Thyroid gland (tissue), 4 donors: ENCODE results near the gene AKT1S1. TPM values are rescaled to one million over a fixed set of nuclear protein-coding genes. Genes with fewer than 3 reads are reported as not detected.

Source experiments
- DNase-seq, 2 donors: peaks; one replicate each; pipeline ENCODE4 v3.0.0-alpha.2; 2019
- H3K27ac ChIP-seq, 3 donors: fragments of 200-600 bp; sonication (generic); 1 replicate in 2 of 3; 2 replicates in 1 of 3; pipeline ENCODE4 v1.5.1; 2016 to 2019; ENCODE audit warnings: mild to moderate bottlenecking in 1 of 3, moderate library complexity in 1 of 3
- H3K27me3 ChIP-seq: fragments of 200-600 bp; sonication (generic); one replicate; pipeline ENCODE4 v1.5.1; 2019
- H3K36me3 ChIP-seq, 2 donors: fragments of 200-600 bp; sonication (generic); one replicate each; pipeline ENCODE4 v1.5.1; 2016 to 2019
- H3K4me1 ChIP-seq, 2 donors: fragments of 200-600 bp; sonication (generic); one replicate each; pipeline ENCODE4 v1.5.1; 2017 to 2019
- H3K4me3 ChIP-seq, 3 donors: fragments of 200-600 bp; sonication (generic); replicated peaks in 1 of 3; 1 replicate in 2 of 3; 2 replicates in 1 of 3; pipeline ENCODE4 v1.5.1; 2016; ENCODE audit warnings: mild to moderate bottlenecking in 1 of 3
- H3K9me3 ChIP-seq: fragments of 200-600 bp; sonication (generic); one replicate; pipeline ENCODE4 v1.5.1; 2017
- POLR2A ChIP-seq, 2 donors: fragments of 450-650 bp; IDR thresholded peaks; one replicate each; pipeline ENCODE4 v1.6.1; 2017; ENCODE audit warnings: antibody characterized with exemption in 2 of 2, mild to moderate bottlenecking in 2 of 2, moderate library complexity in 1 of 2
- WGBS, 2 donors: methylation state at CpG; one replicate each; pipeline ENCODE4 v1.1.5; 2017; 5-methylcytosine and 5-hydroxymethylcytosine counted together
- intact Hi-C: fragments of 100-400 bp; cut with DNase I; formaldehyde crosslinking; loops from one replicate; pipeline ENCODE4 v1.15.1; 2023
- total RNA-seq, 4 donors: library from RNA; depleted of rRNA; stranded (reverse); fragments of >200 nt; gene quantifications; one replicate each; pipeline ENCODE4 v1.2.3, GENCODE V29; 2016
- TF ChIP-seq, protein P1 (sequence below), 6 experiments: fragments of 200-600 bp in 3 of 6; fragments of 450-650 bp in 3 of 6; sonication (generic) in 3 of 6; IDR thresholded peaks; one replicate each; pipeline ENCODE4 v1.5.1; 2016 to 2019; ENCODE audit warnings: antibody characterized with exemption in 6 of 6, mild to moderate bottlenecking in 2 of 6, inconsistent platforms in 1 of 6, moderate library complexity in 1 of 6

The AKT1S1 gene
- total RNA-seq, 4 donors from 2014 or later: 16.7 to 26.0 (median 21.5) TPM

DNA sequence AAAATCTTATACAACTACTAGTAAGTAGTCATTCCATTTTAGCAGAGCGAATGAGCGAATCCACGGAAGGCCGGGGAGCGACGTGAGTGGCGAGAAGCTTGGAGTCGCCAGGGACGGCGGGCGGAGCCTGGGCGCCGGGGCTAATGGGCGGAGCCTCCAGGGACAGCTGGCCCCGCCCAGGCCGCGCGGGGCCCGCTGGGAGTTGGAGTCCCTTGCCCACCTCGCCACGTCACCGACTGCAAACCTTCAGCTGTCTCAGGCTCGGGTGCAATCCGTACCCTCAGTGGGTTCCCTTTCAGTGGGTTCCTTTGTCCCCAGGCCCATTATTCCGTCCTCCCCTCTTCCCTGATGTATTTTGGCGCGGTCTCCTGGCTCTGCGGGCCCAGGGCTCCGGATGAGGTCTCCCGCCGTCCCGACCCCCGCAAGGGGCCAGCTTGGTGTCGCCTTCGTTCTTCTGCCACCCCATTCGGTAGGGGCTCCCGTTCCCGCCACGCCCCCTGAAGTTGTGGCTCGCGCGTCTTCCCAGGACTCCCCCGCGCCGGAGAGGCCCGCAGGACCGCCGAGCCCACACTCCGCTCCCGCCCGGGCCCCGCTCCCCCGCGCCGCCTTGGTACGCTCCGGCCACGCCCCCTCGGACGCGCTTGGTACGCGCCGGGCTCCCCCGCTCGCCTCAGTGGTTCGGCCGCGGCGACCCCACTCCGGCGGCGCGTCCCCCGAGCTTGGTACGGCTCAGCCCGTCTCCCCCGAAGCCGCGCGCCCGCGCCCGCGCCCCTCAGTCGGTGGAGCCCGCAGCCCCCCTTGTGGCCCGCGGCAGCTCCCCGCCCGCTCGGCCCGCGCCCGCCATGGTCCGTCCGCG lies 26.4 kb downstream of the AKT1S1 start, which contains the start of gene PTOV1:
PTOV1 (plus strand) TSS at position 673 of the 856 bp plus-strand sequence.
- Histone ChIP-seq H3K27me3 (no peaks in the 10 kb centered on the region), H3K27ac (peak within 1 kb of the TSS; percentile 98 to 100 (median 99)), H3K4me3 (peak within 1 kb of the TSS; percentile 41 to 99 (median 81)), H3K9me3 (no peaks in the 10 kb centered on the region), H3K4me1 (peaks cover 20% of the 10 kb centered on the region in 2 donors), H3K36me3 (peaks cover 7 to 9% of the 10 kb centered on the region in 2 donors)
- peak; percentile 89 to 91 for DNase-seq
- 2 to 4% methylated on average over 20 to 31 of the region's 98 CpGs for WGBS, 2 donors
- intact Hi-C loops: loop anchor here (5.0 kb wide), 1 partner anchor 33 kb away; the partner anchor contains the start of gene MED25
- TF ChIP-seq, protein P1, sequence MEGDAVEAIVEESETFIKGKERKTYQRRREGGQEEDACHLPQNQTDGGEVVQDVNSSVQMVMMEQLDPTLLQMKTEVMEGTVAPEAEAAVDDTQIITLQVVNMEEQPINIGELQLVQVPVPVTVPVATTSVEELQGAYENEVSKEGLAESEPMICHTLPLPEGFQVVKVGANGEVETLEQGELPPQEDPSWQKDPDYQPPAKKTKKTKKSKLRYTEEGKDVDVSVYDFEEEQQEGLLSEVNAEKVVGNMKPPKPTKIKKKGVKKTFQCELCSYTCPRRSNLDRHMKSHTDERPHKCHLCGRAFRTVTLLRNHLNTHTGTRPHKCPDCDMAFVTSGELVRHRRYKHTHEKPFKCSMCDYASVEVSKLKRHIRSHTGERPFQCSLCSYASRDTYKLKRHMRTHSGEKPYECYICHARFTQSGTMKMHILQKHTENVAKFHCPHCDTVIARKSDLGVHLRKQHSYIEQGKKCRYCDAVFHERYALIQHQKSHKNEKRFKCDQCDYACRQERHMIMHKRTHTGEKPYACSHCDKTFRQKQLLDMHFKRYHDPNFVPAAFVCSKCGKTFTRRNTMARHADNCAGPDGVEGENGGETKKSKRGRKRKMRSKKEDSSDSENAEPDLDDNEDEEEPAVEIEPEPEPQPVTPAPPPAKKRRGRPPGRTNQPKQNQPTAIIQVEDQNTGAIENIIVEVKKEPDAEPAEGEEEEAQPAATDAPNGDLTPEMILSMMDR (IDR thresholded peaks at IDR 0.05): no peak
- peak in 1 of 2 donors; percentile 81 for TF ChIP-seq POLR2A (IDR thresholded peaks at IDR 0.05)

DNA sequence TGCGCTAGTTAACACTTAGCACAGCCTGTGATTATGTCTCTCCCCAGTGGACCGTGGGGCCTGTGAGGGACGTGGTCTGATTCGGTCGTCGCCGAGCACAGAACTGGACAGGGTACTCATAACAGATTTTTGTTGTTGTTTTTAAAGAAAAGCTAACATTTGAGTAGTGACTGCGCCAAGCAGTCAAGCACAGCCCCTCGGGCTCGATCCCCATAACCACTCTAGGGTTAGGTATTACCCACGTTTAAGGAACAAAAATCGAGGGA lies 27.0 kb downstream of the AKT1S1 start:
- TF ChIP-seq POLR2A (IDR thresholded peaks at IDR 0.05): no peak
- TF ChIP-seq, protein P1 (IDR thresholded peaks at IDR 0.05): no peak
- intact Hi-C loops: loop anchor here (5.0 kb wide), 1 partner anchor 33 kb away; the partner anchor contains the start of gene MED25
- Histone ChIP-seq H3K4me3 (peak overlapping the region in 1 of 3 donors; percentile 81), H3K9me3 (no peaks in the 10 kb centered on the region), H3K4me1 (peaks cover 20% of the 10 kb centered on the region in 2 donors), H3K36me3 (peaks cover 4 to 5% of the 10 kb centered on the region in 2 donors), H3K27me3 (no peaks in the 10 kb centered on the region), H3K27ac (peak overlapping the region; percentile 98 to 100 (median 99))
- DNase-seq: no peak
- 59 to 61% methylated on average over 12 of the region's 12 CpGs for WGBS, 2 donors

DNA sequence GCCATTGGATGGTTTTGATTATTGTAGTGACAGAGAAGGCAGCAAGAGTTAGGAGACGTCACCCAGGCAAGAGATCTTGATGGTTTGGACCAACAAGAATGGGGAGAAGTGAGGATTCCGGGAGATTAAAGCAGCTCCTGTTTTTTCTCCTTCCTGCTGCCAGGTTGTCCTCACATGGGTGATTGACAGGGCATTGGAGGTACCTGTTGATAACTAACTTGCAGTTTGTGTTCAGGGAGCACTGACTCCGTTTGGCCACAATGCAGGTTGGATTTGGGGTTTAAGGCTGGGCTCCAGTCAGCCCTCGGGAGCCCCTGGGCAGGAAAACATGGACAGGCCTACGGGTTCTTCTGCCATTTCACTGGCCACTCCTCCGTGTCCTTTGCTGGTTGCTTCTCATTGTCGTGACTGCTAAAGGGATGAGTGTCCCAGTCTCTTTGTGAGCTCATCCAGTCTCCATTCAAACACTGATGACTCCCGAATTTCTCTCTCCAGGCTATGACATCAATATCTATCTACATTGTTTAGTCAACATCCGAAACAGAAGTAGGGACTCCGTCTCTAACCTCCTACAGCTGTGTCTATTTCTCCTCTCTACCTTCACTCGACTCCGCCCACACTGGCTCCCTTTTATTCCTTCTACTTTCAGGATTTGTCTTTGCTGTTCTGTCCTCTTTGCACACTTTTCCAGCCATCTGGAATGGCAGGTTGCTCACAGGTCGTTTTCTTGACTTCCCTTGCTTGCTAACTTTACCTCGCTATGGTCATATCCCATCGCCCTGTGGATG lies 27.5 kb downstream of the AKT1S1 start:
- TF ChIP-seq, protein P1 (IDR thresholded peaks at IDR 0.05): no peak
- no peak for TF ChIP-seq POLR2A (IDR thresholded peaks at IDR 0.05)
- WGBS, 2 donors: 91 to 92% methylated on average over 15 of the region's 15 CpGs
- Histone ChIP-seq H3K9me3 (no peaks in the 10 kb centered on the region), H3K27me3 (no peaks in the 10 kb centered on the region), H3K4me3 (no peak overlapping the region), H3K27ac (no peak overlapping the region), H3K4me1 (peaks cover 20% of the 10 kb centered on the region in 2 donors), H3K36me3 (no peaks in the 10 kb centered on the region)
- intact Hi-C loops: loop anchor here (5.0 kb wide), 1 partner anchor 32 kb away; the partner anchor contains the start of gene MED25
- DNase-seq: no peak

DNA sequence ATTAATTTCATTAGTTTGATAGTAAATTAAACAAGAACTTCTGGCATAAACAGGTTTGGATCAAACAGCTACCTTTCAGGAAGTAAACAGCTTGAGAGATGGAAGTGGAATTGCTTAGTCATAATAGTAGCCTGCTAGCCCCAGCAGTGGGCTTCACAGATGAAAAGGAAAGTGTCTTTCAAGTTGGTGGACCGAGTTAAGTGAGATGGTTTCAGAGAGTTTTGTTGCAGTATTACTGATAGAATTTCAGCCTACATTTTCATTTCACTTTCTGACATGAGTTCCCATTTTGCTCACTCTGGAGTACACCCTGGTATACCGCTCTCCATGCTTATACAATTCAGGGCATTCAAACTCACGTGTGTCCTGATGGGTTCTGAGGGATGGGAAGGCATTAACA lies 28.2 kb downstream of the AKT1S1 start:
- Histone ChIP-seq H3K27me3 (no peaks in the 10 kb centered on the region), H3K27ac (no peak overlapping the region), H3K4me1 (peaks cover 19 to 20% of the 10 kb centered on the region in 2 donors), H3K9me3 (no peaks in the 10 kb centered on the region), H3K36me3 (no peaks in the 10 kb centered on the region), H3K4me3 (no peak overlapping the region)
- intact Hi-C loops: no loop called here
- whole genome bisulfite sequencing, 2 donors: 90 to 93% methylated on average over 3 of the region's 3 CpGs
- TF ChIP-seq, protein P1 (IDR thresholded peaks at IDR 0.05): no peak
- TF ChIP-seq POLR2A (IDR thresholded peaks at IDR 0.05): no peak
- no peak for DNase-seq
